GM21717 (cell line): ENCODE results near the gene SLC25A42.
"Not testable (repeated sequence)": the region's sequence is repeated elsewhere in the genome, so short reads cannot be mapped to it uniquely, and the experiment has no call there.

Source experiments
- ATAC-seq: cut with Tn5 transposase; IDR thresholded peaks from one replicate; pipeline ENCODE4 v1.9.1; 2021; ENCODE audit warnings: mild to moderate bottlenecking, moderate library complexity; ENCODE audit not compliant: unreplicated experiment

Gene SLC25A42

GRCh38 chr19:19105365-19106055, 41.7 kb downstream of the SLC25A42 start:
- ATAC-seq: no peak

- no peak for ATAC-seq
Measured at GRCh38 chr19:19106056-19106551, 42.3 kb downstream of the SLC25A42 start.

- ATAC-seq: not testable (repeated sequence)
Measured at GRCh38 chr19:19106938-19107337, 43.1 kb downstream of the SLC25A42 start.

- no peak for ATAC-seq
Measured at GRCh38 chr19:19107654-19108053, 43.9 kb downstream of the SLC25A42 start.

- ATAC-seq: no peak
Measured at GRCh38 chr19:19109601-19110000, 45.8 kb downstream of the SLC25A42 start.

- ATAC-seq: no peak
Measured at GRCh38 chr19:19110410-19111135, 46.8 kb downstream of the SLC25A42 start.

GRCh38 chr19:19111136-19111835, 47.5 kb downstream of the SLC25A42 start:
- ATAC-seq: no peak

- ATAC-seq: no peak
Measured at GRCh38 chr19:19111967-19112580, 48.3 kb downstream of the SLC25A42 start.

GRCh38 chr19:19113040-19113626, 49.3 kb downstream of the SLC25A42 start:
- ATAC-seq: no peak

GRCh38 chr19:19115954-19116353, 52.2 kb downstream of the SLC25A42 start:
- ATAC-seq: no peak

- no peak for ATAC-seq
Measured at GRCh38 chr19:19119325-19120237, 55.8 kb downstream of the SLC25A42 start.

GRCh38 chr19:19120308-19121231, 56.8 kb downstream of the SLC25A42 start:
- ATAC-seq: no peak

GRCh38 chr19:19121371-19121770, 57.6 kb downstream of the SLC25A42 start:
- no peak for ATAC-seq

GRCh38 chr19:19122902-19123301, 59.1 kb downstream of the SLC25A42 start:
- no peak for ATAC-seq

GRCh38 chr19:19123386-19123785, 59.6 kb downstream of the SLC25A42 start:
- no peak for ATAC-seq

- no peak for ATAC-seq
Measured at GRCh38 chr19:19126102-19126501, 62.3 kb downstream of the SLC25A42 start.

- ATAC-seq: no peak
Measured at GRCh38 chr19:19131989-19132388, 68.2 kb downstream of the SLC25A42 start.

GRCh38 chr19:19132912-19133311, 69.1 kb downstream of the SLC25A42 start:
- no peak for ATAC-seq

GRCh38 chr19:19133985-19134384, 70.2 kb downstream of the SLC25A42 start:
- no peak for ATAC-seq
